Measurements from ENCODE around the gene CLDN19. TPM values are rescaled to one million over a fixed set of nuclear protein-coding genes. Genes with fewer than 3 reads are reported as not detected.
A peak's percentile ranks its signal among the peaks of the same experiment; 100 is the strongest.

The CLDN19 gene
- total and polyA plus RNA-seq, 4 experiments from 2014 or later, result not detected

DNA sequence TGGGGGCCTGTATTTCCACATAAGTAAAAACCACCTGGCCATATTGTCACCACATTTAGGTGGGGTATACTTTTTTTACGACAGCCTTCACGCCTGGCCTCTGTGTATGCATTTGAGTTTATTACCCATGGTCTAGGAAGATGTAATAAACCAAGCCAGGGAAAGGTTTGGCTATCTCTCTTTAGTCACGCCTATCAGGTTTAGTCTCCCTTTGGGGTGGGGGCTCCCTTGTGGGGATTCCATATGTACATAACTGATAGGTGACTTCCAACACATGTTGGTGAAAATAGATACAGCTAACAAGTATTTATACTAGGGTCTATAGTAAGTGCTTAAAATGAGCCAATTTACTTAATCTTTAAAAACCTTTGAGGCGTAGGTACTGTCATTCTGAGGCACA lies 53.6 kb downstream of the CLDN19 start:
- Mint-ChIP-seq H3K27me3 (no peaks in the 10 kb centered on the region), H3K9me3 (peaks cover 0 to 5% (median 0%) of the 10 kb centered on the region in 8 donors), H3K27ac (peak overlapping the region in 3 of 7 donors; percentile 42 to 48 (median 47)), H3K36me3 (peaks cover 24 to 49% of the 10 kb centered on the region in 2 donors), H3K4me3 (peak overlapping the region in 7 of 8 donors; percentile 17 to 72 (median 39)), H3K4me1 (peaks cover 69 to 93% (median 79%) of the 10 kb centered on the region in 4 donors)
- Histone ChIP-seq H3K4me3 (ENCODE audit: low read length in 2 of 2) (no peak overlapping the region), H3K27ac (ENCODE audit: low read depth, low read length) (no peak overlapping the region), H3K27me3 (ENCODE audit: insufficient read depth, low read length) (no peaks in the 10 kb centered on the region), H3K36me3 (ENCODE audit: insufficient read depth, low read length) (no peaks in the 10 kb centered on the region), H3K9me3 (ENCODE audit: control insufficient read depth in 1 of 2, low read length in 2 of 2) (no peaks in the 10 kb centered on the region), H3K4me1 (ENCODE audit: insufficient read depth, low read length) (peaks cover 81% of the 10 kb centered on the region)
- DNase-seq, result no peak
- intact Hi-C loops (cut with micrococcal nuclease), result loop anchor here (10.0 kb wide), 1 partner anchor 792 kb away; no protein-coding TSS in a partner anchor
- ChIA-PET CTCF (ENCODE audit: partially characterized antibody) (no interaction called here), POLR2A (ENCODE audit: partially characterized antibody) (interaction anchor here (1.4 kb wide), 1 partner anchor 24 kb away, joined by 4 read pairs; no protein-coding TSS in a partner anchor)

GRCh38 chr1:42684139-42684538 lies 55.9 kb downstream of the CLDN19 start:
- peaks cover 21 to 44% of the 10 kb centered on the region in 2 donors for H3K36me3 Mint-ChIP-seq
- peak overlapping the region; percentile 7 to 58 for H3K4me3 ChIP-seq (ENCODE audit: low read length in 2 of 2)
- POLR2A ChIA-PET (ENCODE audit: partially characterized antibody), result interaction anchor here (0.9 to 5.1 kb wide), 10 partner anchors 8 to 764 kb away, joined by 3 to 123 read pairs (median 17); partner anchors contain the start of genes C1orf50, ERMAP, P3H1 and PPIH

More at GRCh38 chr1:42684139-42684538, 55.9 kb downstream of the CLDN19 start:
- no peaks in the 10 kb centered on the region for H3K36me3 ChIP-seq (ENCODE audit: insufficient read depth, low read length)
- intact Hi-C loops (cut with micrococcal nuclease), result loop anchor here (5.0 to 10.0 kb wide), 2 partner anchors 133 to 789 kb away; partner anchors contain the start of genes ERMAP and SVBP
- no peaks in the 10 kb centered on the region for H3K9me3 ChIP-seq (ENCODE audit: control insufficient read depth in 1 of 2, low read length in 2 of 2)
- peak in 2 of 5 donors; percentile 15 to 55 for DNase-seq
- CTCF ChIA-PET (ENCODE audit: partially characterized antibody), result interaction anchor here (0.9 to 2.0 kb wide), 3 partner anchors 26 to 368 kb away, joined by 3 to 7 read pairs (median 4); partner anchors contain the start of gene PPIH
- H3K27ac ChIP-seq (ENCODE audit: low read depth, low read length), result peak overlapping the region; percentile 78
- no peaks in the 10 kb centered on the region for H3K27me3 Mint-ChIP-seq
- H3K9me3 Mint-ChIP-seq, result peaks cover 0 to 5% (median 0%) of the 10 kb centered on the region in 8 donors
- H3K27me3 ChIP-seq (ENCODE audit: insufficient read depth, low read length), result no peaks in the 10 kb centered on the region
- peak overlapping the region; percentile 89 to 99 (median 96) for H3K4me3 Mint-ChIP-seq
- H3K27ac Mint-ChIP-seq, result peak overlapping the region; percentile 85 to 99 (median 96)
- peaks cover 71% of the 10 kb centered on the region for H3K4me1 ChIP-seq (ENCODE audit: insufficient read depth, low read length)
- H3K4me1 Mint-ChIP-seq, result peaks cover 63 to 83% (median 72%) of the 10 kb centered on the region in 4 donors

Other genes starting within 250 kb of the CLDN19 start
- gene PPIH, start 81.8 kb downstream of the CLDN19 start, total RNA-seq, result 10 to 100 TPM; 40.5 to 42.9 TPM
- gene PPIH, start 81.8 kb downstream of the CLDN19 start, polyA plus RNA-seq, result 10 to 100 TPM; 65.8 to 74.4 TPM
- 100 to 1,000 TPM; 328 TPM for gene YBX1, start 57.8 kb downstream of the CLDN19 start, total RNA-seq
- 100 to 1,000 TPM in 1 of 2 donors, 10 to 100 TPM in 1; 69.9 to 107 TPM for gene YBX1, start 57.8 kb downstream of the CLDN19 start, polyA plus RNA-seq
- gene P3H1, start 26.8 kb upstream of the CLDN19 start, total RNA-seq, result 10 to 100 TPM; 52.5 to 56.6 TPM
- gene P3H1, start 26.8 kb upstream of the CLDN19 start, polyA plus RNA-seq, result 10 to 100 TPM in 1 of 2 donors, 1 to 10 TPM in 1; 7.5 to 15.3 TPM
- gene C1orf50, start 27.0 kb upstream of the CLDN19 start, total RNA-seq, result 10 to 100 TPM; 20.6 to 20.9 TPM
- 1 to 10 TPM; 2.5 to 8.6 TPM for gene C1orf50, start 27.0 kb upstream of the CLDN19 start, polyA plus RNA-seq
- under 1 TPM; 0.35 to 0.36 TPM for gene TMEM269, start 44.8 kb upstream of the CLDN19 start, total RNA-seq
- not detected for gene TMEM269, start 44.8 kb upstream of the CLDN19 start, polyA plus RNA-seq
- 1 to 10 TPM; 6.5 to 8.6 TPM for gene ERMAP, start 76.9 kb upstream of the CLDN19 start, total RNA-seq
- gene ERMAP, start 76.9 kb upstream of the CLDN19 start, polyA plus RNA-seq, result 1 to 10 TPM; 2.0 to 4.1 TPM
- 10 to 100 TPM; 20.4 to 23.5 TPM for gene SVBP, start 77.2 kb upstream of the CLDN19 start, total RNA-seq
- gene SVBP, start 77.2 kb upstream of the CLDN19 start, polyA plus RNA-seq, result 10 to 100 TPM; 38.6 to 48.0 TPM
- 10 to 100 TPM; 17.3 to 18.8 TPM for gene ZNF691, start 106.4 kb upstream of the CLDN19 start, total RNA-seq
- 1 to 10 TPM; 8.6 to 10.0 TPM for gene ZNF691, start 106.4 kb upstream of the CLDN19 start, polyA plus RNA-seq
- 10 to 100 TPM; 57.5 to 58.4 TPM for gene SLC2A1, start 218.6 kb upstream of the CLDN19 start, total RNA-seq
- gene SLC2A1, start 218.6 kb upstream of the CLDN19 start, polyA plus RNA-seq, result 10 to 100 TPM; 22.7 to 29.9 TPM

Data from CD4-positive, alpha-beta memory T cell (primary cell).